ENCODE measurements around the gene ODC1.

DNA sequence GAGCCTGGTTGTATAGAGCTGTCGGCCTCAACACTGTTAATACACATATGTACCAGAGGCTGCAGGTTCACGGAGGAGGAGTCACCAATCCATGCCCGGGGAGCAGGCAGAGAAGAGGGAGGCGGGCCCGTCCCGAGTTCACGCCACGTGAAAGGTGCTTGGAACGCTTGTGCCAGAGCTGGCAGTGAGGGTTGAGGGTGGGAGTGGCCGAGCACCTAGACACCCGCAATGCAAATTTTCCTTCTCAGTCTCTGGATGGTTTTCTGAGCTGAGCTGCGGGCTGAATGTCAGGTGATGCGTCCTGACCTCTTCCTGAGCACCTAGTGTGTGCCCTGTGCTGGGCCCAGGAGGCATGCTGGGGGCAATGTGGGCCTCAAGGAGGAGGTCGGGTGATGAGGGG lies 52.2 kb downstream of the ODC1 start:
- TF ChIP-seq POLR2AphosphoS5 (IDR thresholded peaks at IDR 0.05) (no peak), EP300 (IDR thresholded peaks at IDR 0.05) (no peak)
- TF ChIP-seq, protein P1, sequence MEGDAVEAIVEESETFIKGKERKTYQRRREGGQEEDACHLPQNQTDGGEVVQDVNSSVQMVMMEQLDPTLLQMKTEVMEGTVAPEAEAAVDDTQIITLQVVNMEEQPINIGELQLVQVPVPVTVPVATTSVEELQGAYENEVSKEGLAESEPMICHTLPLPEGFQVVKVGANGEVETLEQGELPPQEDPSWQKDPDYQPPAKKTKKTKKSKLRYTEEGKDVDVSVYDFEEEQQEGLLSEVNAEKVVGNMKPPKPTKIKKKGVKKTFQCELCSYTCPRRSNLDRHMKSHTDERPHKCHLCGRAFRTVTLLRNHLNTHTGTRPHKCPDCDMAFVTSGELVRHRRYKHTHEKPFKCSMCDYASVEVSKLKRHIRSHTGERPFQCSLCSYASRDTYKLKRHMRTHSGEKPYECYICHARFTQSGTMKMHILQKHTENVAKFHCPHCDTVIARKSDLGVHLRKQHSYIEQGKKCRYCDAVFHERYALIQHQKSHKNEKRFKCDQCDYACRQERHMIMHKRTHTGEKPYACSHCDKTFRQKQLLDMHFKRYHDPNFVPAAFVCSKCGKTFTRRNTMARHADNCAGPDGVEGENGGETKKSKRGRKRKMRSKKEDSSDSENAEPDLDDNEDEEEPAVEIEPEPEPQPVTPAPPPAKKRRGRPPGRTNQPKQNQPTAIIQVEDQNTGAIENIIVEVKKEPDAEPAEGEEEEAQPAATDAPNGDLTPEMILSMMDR (IDR thresholded peaks at IDR 0.05), result no peak

Measured in esophagus muscularis mucosa (tissue), 4 donors.